Activated B cell treated with CpG ODN at 0.5 μM for 24 hours (primary cell): ENCODE measurements around the gene OR10A3. TPM values are rescaled to one million over a fixed set of nuclear protein-coding genes. Genes with fewer than 3 reads are reported as not detected.

ENCODE experiments used
- ATAC-seq: fragments of 200-7000 bp; cut with Tn5 transposase; one replicate; pipeline ENCODE4 v1.10.0; 2021; ENCODE audit warnings: low read depth, mild to moderate bottlenecking, moderate library complexity
- CTCF ChIA-PET: fragments of 350-600 bp; sonication (Branson Sonifier 250); formaldehyde crosslinking; loops from one replicate; lab custom pipeline; 2021; ENCODE audit warnings: antibody characterized with exemption; lab: Charles Lee
- POLR2A ChIA-PET: fragments of 350-600 bp; sonication (Branson Sonifier 250); formaldehyde crosslinking; loops from one replicate; lab custom pipeline; 2021; ENCODE audit warnings: antibody characterized with exemption; lab: Charles Lee
- DNase-seq: peaks from one replicate; pipeline ENCODE4 v3.0.0; 2022
- H3K27ac Mint-ChIP-seq: one replicate; pipeline ENCODE4 v1.8.0; 2020; ENCODE audit warnings: mixed read lengths
- H3K27me3 Mint-ChIP-seq: one replicate; pipeline ENCODE4 v1.8.0; 2021; ENCODE audit warnings: mixed read lengths
- H3K36me3 Mint-ChIP-seq: one replicate; pipeline ENCODE4 v1.8.0; 2021; ENCODE audit warnings: low read depth, mixed read lengths
- H3K4me1 Mint-ChIP-seq: one replicate; pipeline ENCODE4 v1.8.0; 2021; ENCODE audit warnings: mixed read lengths
- H3K4me3 Mint-ChIP-seq: one replicate; pipeline ENCODE4 v1.8.0; 2020; ENCODE audit warnings: mild to moderate bottlenecking, mixed read lengths
- H3K9me3 Mint-ChIP-seq: one replicate; pipeline ENCODE4 v1.8.0; 2020; ENCODE audit warnings: mixed read lengths
- CTCF ChIP-seq: fragments of 200-600 bp; IDR thresholded peaks from one replicate; pipeline ENCODE4 v1.8.0; 2022; ENCODE audit warnings: antibody characterized with exemption, mild to moderate bottlenecking
- intact Hi-C: fragments of 100-400 bp; cut with micrococcal nuclease; formaldehyde crosslinking; loops from one replicate; pipeline ENCODE4 v1.15.1; 2024
- total RNA-seq: library from RNA; stranded (reverse); gene quantifications from 2 replicates; pipeline ENCODE4 v1.2.3, GENCODE V29; 2022

The OR10A3 gene
- total RNA-seq, 1 donor from 2014 or later: not detected

- Mint-ChIP-seq H3K4me3 (no peak overlapping the region), H3K9me3 (peaks cover 25% of the 10 kb centered on the region), H3K4me1 (no peaks in the 10 kb centered on the region), H3K27me3 (peaks cover 19% of the 10 kb centered on the region), H3K27ac (no peak overlapping the region), H3K36me3 (peaks cover 2% of the 10 kb centered on the region)
- ChIA-PET CTCF (no interaction called here), POLR2A (no interaction called here)
- DNase-seq (no peak), ATAC-seq (no peak)
- TF ChIP-seq CTCF: no peak
- intact Hi-C loops: no loop called here
Measured at GRCh38 chr11:7941146-7941545, 362 bp downstream of the OR10A3 start.

- ChIA-PET CTCF (no interaction called here), POLR2A (no interaction called here)
- peaks cover 24% of the 10 kb centered on the region for H3K27me3 Mint-ChIP-seq
- DNase-seq (no peak), ATAC-seq (no peak)
- H3K4me1 Mint-ChIP-seq: peaks cover 2% of the 10 kb centered on the region
- intact Hi-C loops: no loop called here
- no peak overlapping the region for H3K27ac Mint-ChIP-seq
- H3K36me3 Mint-ChIP-seq: no peaks in the 10 kb centered on the region
- no peak overlapping the region for H3K4me3 Mint-ChIP-seq
- no peak for TF ChIP-seq CTCF
- H3K9me3 Mint-ChIP-seq: no peaks in the 10 kb centered on the region
Measured at GRCh38 chr11:7936615-7937014, 4.9 kb downstream of the OR10A3 start.

- POLR2A ChIA-PET: no interaction called here
- Mint-ChIP-seq H3K4me3 (no peak within 1 kb of the TSS), H3K4me1 (peaks cover 2% of the 10 kb centered on the region), H3K9me3 (no peaks in the 10 kb centered on the region), H3K27ac (no peak within 1 kb of the TSS), H3K27me3 (peaks cover 20% of the 10 kb centered on the region), H3K36me3 (no peaks in the 10 kb centered on the region)
- CTCF ChIA-PET: no interaction called here
- TF ChIP-seq CTCF: no peak
- DNase-seq (no peak), ATAC-seq (no peak)
- intact Hi-C loops: no loop called here
Measured at GRCh38 chr11:7931168-7931567, 10.3 kb downstream of the OR10A3 start, which contains the start of gene OR10A6. Gene OR10A6, minus strand, starts transcription at chr11:7931268. Its CDS starts 2,606 bp downstream, at chr11:7928662.

- POLR2A ChIA-PET: no interaction called here
- DNase-seq (no peak), ATAC-seq (no peak)
- CTCF ChIA-PET: no interaction called here
- Mint-ChIP-seq H3K4me3 (no peak overlapping the region), H3K36me3 (no peaks in the 10 kb centered on the region), H3K4me1 (no peaks in the 10 kb centered on the region), H3K9me3 (no peaks in the 10 kb centered on the region), H3K27me3 (peaks cover 22% of the 10 kb centered on the region), H3K27ac (no peak overlapping the region)
- no peak for TF ChIP-seq CTCF
- intact Hi-C loops: no loop called here
Measured at GRCh38 chr11:7927635-7928034, 13.9 kb downstream of the OR10A3 start.

GRCh38 chr11:7924536-7924935, 17.0 kb downstream of the OR10A3 start:
- TF ChIP-seq CTCF: no peak
- Mint-ChIP-seq H3K9me3 (no peaks in the 10 kb centered on the region), H3K36me3 (no peaks in the 10 kb centered on the region), H3K4me1 (no peaks in the 10 kb centered on the region), H3K27me3 (peaks cover 10% of the 10 kb centered on the region), H3K27ac (no peak overlapping the region), H3K4me3 (no peak overlapping the region)
- ATAC-seq: no peak
- intact Hi-C loops: no loop called here
- POLR2A ChIA-PET: no interaction called here
- no peak for DNase-seq
- CTCF ChIA-PET: no interaction called here
